Upper lobe of right lung (tissue), 1 donor: Measurements from ENCODE around the gene DNAI4. TPM values are rescaled to one million over a fixed set of nuclear protein-coding genes. Genes with fewer than 3 reads are reported as not detected.

Source experiments
- ATAC-seq: fragments of 200-7000 bp; cut with Tn5 transposase; one replicate; pipeline ENCODE4 v1.9.1; 2020; ENCODE audit warnings: mild to moderate bottlenecking, moderate library complexity
- DNase-seq: peaks from one replicate; pipeline ENCODE4 v3.0.0-alpha.2; 2020
- H3K27ac ChIP-seq: fragments of 200-600 bp; one replicate; pipeline ENCODE4 v1.8.0; 2022
- H3K27me3 ChIP-seq: fragments of 200-600 bp; one replicate; pipeline ENCODE4 v1.8.0; 2022; ENCODE audit warnings: mild to moderate bottlenecking
- H3K36me3 ChIP-seq: fragments of 200-600 bp; one replicate; pipeline ENCODE4 v1.8.0; 2022
- H3K4me1 ChIP-seq: fragments of 200-600 bp; one replicate; pipeline ENCODE4 v1.8.0; 2022
- H3K4me3 ChIP-seq: fragments of 200-600 bp; one replicate; pipeline ENCODE4 v1.8.0; 2022; ENCODE audit warnings: mild to moderate bottlenecking
- H3K9me3 ChIP-seq: fragments of 200-600 bp; one replicate; pipeline ENCODE4 v1.8.0; 2022
- CTCF ChIP-seq: fragments of 200-600 bp; IDR thresholded peaks from one replicate; pipeline ENCODE4 v1.8.0; 2022; ENCODE audit warnings: antibody characterized with exemption
- intact Hi-C: fragments of 100-400 bp; cut with DNase I; formaldehyde crosslinking; loops from one replicate; pipeline ENCODE4 v1.11.0; 2022
- total RNA-seq: library from RNA; stranded (reverse); fragmentation: NEBNext Ultra II Directional; extraction: Animal tissue kit (Norgen Biotek cat#: 25700); gene quantifications from one replicate; pipeline ENCODE4 v1.2.1, GENCODE V29; 2021
- donor health status: DM: no; HTN: yes; CAD: no; lungs with severe emphysema.

The DNAI4 gene
- total RNA-seq, 1 donor from 2014 or later = 10.2 TPM

GRCh38 chr1:66938613-66939012, 14.0 kb upstream of the DNAI4 start:
- H3K36me3 ChIP-seq = peaks cover 8% of the 10 kb centered on the region
- no peak overlapping the region for H3K27ac ChIP-seq
- no peaks in the 10 kb centered on the region for H3K27me3 ChIP-seq
- no peak for TF ChIP-seq CTCF
- peaks cover 28% of the 10 kb centered on the region for H3K4me1 ChIP-seq
- ATAC-seq (no peak), DNase-seq (no peak)
- intact Hi-C loops = no loop called here
- H3K9me3 ChIP-seq = no peaks in the 10 kb centered on the region
- no peak overlapping the region for H3K4me3 ChIP-seq

GRCh38 chr1:66937529-66938234, 13.0 kb upstream of the DNAI4 start:
- no peaks in the 10 kb centered on the region for H3K9me3 ChIP-seq
- no peaks in the 10 kb centered on the region for H3K27me3 ChIP-seq
- no peak for DNase-seq
- peaks cover 8% of the 10 kb centered on the region for H3K36me3 ChIP-seq
- no peak overlapping the region for H3K4me3 ChIP-seq
- no peak overlapping the region for H3K27ac ChIP-seq
- H3K4me1 ChIP-seq = peaks cover 33% of the 10 kb centered on the region
- intact Hi-C loops = no loop called here
- no peak for TF ChIP-seq CTCF
- no peak for ATAC-seq

GRCh38 chr1:66933887-66934700, 9.4 kb upstream of the DNAI4 start:
- Histone ChIP-seq H3K9me3 (no peaks in the 10 kb centered on the region), H3K27me3 (no peaks in the 10 kb centered on the region), H3K27ac (peak overlapping the region; percentile 7), H3K36me3 (no peaks in the 10 kb centered on the region), H3K4me3 (peak overlapping the region; percentile 24), H3K4me1 (peaks cover 46% of the 10 kb centered on the region)
- no peak for TF ChIP-seq CTCF
- DNase-seq = no peak
- ATAC-seq = no peak
- intact Hi-C loops = no loop called here

- ATAC-seq (no peak), DNase-seq (no peak)
- intact Hi-C loops = no loop called here
- Histone ChIP-seq H3K27me3 (no peaks in the 10 kb centered on the region), H3K4me1 (peaks cover 39% of the 10 kb centered on the region), H3K9me3 (no peaks in the 10 kb centered on the region), H3K27ac (peak overlapping the region; percentile 0), H3K4me3 (peak overlapping the region; percentile 72), H3K36me3 (no peaks in the 10 kb centered on the region)
- no peak for TF ChIP-seq CTCF
Measured at GRCh38 chr1:66932291-66932690, 7.6 kb upstream of the DNAI4 start.

GRCh38 chr1:66931590-66931989, 6.9 kb upstream of the DNAI4 start:
- DNase-seq = no peak
- peak overlapping the region; percentile 72 for H3K4me3 ChIP-seq
- peaks cover 39% of the 10 kb centered on the region for H3K4me1 ChIP-seq
- H3K27me3 ChIP-seq = no peaks in the 10 kb centered on the region
- H3K9me3 ChIP-seq = no peaks in the 10 kb centered on the region
- no peak for ATAC-seq
- no peak for TF ChIP-seq CTCF
- no peaks in the 10 kb centered on the region for H3K36me3 ChIP-seq
- H3K27ac ChIP-seq = peak overlapping the region; percentile 96
- intact Hi-C loops = no loop called here
